Activated CD8-positive, alpha-beta memory T cell treated with anti-CD3 and anti-CD28 coated beads, Interleukin-2, amount 50 U/mL, for 48 hours (primary cell): ENCODE data around the gene PERCC1.
"Not testable (repeated sequence)": the region's sequence is repeated elsewhere in the genome, so short reads cannot be mapped to it uniquely, and the experiment has no call there.

ENCODE experiments used
- DNase-seq: peaks from one replicate; pipeline ENCODE4 v3.0.0-alpha.2; 2020

Gene PERCC1

DNA sequence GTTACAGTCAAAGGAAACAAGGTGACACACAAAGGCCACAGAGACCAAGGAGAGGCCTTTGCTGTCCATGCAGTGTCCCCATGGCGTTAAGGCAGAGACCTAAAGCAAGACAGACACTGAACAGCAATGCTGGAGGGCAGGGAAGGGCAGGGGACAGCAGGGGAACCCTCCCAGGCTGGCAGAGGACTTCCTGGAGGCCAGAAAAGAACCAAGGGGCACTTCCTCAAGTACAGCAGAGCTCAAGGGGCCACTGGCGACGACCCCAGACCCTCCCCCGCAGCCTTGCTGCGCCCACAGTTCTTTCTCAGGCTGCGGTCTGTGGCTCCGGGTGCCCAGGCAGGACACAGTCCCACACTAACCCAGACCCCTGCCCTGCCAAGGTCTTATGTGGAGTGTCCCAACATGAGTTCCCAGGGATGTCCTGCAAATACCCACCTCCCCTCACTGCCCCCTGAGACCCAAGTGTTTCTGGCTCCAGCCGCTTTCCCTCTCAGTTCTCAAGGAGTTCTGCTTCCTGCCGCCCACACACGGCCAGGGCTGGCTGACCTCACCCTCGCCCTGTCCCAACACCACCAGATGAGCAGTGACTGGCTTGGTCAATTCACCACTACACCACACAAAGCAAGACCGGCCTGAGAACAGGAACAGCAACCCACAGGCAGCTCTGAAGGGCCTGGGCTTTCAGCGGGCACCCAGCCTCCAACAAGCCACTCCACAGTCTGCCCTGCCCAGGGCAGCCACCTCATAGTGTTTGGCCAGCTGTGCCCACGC is 39.8 kb downstream of the PERCC1 start:
- DNase-seq, result no peak

DNA sequence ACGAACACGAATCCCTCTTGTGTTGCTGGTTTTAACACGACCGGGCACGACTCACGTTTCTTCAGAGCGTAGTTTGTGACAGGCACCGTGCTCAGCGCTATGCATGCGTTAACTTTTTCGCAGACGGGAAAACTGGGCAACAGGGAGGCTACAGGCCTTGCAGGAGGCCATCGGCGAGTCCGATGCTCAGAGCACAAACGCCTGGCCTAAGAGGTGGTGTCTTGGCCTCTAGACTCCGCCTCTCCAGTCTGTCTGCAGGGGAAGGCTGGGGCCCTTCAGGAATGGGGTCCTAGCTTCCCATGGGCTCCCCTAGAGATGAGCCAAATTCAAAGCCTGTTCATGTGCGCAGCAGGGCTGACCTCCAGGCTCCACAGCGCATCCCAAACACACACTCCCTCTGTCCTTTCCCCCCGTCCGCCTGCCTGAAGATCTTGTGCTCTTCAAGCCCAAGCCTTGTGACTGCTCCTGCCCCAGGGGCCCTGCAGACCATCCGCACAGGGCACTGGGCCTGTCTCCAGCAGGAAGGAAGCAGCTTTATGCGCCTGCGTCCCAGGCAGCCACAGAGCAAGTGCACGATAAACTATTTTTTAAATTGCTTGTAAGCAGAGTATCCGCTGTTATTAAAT is 40.8 kb downstream of the PERCC1 start:
- no peak for DNase-seq

- no peak for DNase-seq
Observed at GRCh38 chr16:1472974-1473373, 42.1 kb downstream of the PERCC1 start.

- DNase-seq, result no peak
Observed at GRCh38 chr16:1474082-1474795, 43.4 kb downstream of the PERCC1 start.

- peak; percentile 95 for DNase-seq
Observed at GRCh38 chr16:1474796-1475551, 44.1 kb downstream of the PERCC1 start, which contains the start of gene CLCN7. CLCN7 (minus strand) TSS chr16:1475028; CDS start chr16:1474974, 54 bp downstream.

DNA sequence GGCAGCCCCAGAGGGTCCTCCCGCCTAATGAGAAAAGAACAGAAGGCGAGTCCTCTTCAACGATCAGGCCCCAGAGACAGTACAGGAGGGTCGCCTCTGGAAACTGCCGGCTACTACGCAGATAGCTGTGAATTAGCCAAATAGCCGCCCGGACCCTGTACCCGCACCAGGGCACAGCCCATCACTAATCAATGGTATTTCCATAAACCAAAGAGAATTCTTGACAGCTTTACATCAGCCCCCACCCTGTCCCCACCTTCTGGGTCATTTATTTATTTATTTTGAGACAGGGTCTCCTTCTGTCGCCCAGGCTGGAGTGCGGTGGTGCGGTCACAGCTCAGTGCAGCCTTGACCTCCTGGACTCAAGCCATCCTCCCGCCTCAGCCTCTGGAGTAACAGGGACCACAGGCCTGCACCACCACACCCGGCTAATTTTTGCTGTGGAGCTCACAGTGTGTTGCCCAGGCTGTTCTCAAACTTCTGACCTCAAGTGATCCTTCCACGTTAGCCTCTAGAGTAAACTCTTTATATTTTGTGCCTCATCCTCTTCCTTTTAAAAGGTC is 44.8 kb downstream of the PERCC1 start:
- DNase-seq, result no peak

DNA sequence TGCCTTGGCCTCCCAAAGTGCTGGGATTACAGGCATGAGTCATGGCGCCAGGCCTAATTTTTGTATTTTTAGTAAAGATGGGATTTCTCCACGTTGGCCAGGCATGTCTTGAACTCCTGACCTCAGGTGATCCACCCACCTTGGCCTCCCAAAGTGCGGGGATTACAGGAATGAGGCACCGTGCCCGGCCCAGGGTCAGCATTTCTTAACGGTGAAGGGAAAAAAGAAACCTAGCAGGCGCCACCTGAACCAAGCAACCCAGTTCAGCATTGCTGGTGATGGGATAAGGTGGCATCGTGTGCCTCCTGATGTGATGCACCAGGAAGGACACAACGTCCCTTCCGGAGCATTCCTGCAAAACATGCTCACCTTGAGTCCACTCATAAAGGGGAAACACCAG is 46.2 kb downstream of the PERCC1 start:
- no peak for DNase-seq

- not testable (repeated sequence) for DNase-seq
Observed at GRCh38 chr16:1478937-1479336, 48.1 kb downstream of the PERCC1 start.

DNA sequence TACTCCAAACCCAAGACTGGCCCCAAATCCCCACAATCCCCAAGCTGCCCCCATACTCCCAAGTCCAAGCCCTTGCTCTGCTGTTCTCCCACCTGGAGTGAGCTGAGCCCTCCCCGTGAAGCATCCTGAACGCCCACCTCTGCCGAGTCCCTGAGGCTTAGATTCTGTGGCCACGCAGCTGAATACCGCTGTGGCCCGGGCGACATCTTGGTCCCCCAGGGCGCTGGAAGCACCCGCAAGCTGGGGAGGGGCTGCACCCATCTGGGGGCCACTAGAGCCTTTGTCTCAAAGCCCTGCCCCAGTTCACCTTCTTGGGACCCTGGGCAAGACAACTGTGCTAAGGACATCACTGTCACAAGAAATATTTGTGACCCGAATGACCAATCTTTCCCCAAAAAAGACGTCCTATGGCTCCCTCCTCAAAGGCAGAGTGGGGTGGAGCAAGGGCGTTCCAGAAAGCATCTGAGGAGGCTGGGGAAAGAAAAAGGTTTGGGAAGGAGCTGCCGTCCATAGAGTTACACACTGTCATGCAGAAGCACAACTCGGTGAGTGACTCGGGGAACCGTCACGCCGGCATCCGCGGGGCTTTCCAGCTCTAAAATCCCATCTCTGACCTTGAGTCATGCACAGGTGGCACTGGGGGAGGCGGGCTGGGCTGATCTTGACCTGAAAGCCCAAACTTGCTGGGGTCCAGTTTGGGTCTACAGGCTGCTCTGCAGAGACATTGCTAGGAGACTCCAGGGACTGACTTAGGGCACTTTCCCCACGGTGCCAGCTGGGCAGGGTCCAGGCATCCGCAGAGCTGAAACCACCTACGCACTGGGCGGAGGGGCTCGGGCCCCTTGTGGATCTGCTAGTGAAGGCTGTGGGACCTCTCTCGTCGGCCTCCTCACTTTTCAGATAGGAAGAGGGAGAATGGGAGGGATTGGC is 51.3 kb downstream of the PERCC1 start:
- no peak for DNase-seq
